Activated CD4-positive, CD25-positive, alpha-beta regulatory T cell (primary cell): Measurements from ENCODE around the gene ONECUT1.
"Not testable (repeated sequence)": the region's sequence is repeated elsewhere in the genome, so short reads cannot be mapped to it uniquely, and the experiment has no call there.

Experiments
- DNase-seq, 4 experiments: peaks; one replicate each; lab custom pipeline; 2025; lab: John Stamatoyannopoulos, UW

ONECUT1 gene

GRCh38 chr15:52790169-52790708 is at the start of gene ONECUT1:
Gene ONECUT1, minus strand, starts transcription at chr15:52790336. Its CDS starts 452 bp downstream, at chr15:52789884.
- no peak for DNase-seq

GRCh38 chr15:52834379-52834778 is 44.2 kb upstream of the ONECUT1 start:
- no peak for DNase-seq

- DNase-seq = not testable (repeated sequence)
Measured at GRCh38 chr15:52824169-52824942, 34.2 kb upstream of the ONECUT1 start.

DNA sequence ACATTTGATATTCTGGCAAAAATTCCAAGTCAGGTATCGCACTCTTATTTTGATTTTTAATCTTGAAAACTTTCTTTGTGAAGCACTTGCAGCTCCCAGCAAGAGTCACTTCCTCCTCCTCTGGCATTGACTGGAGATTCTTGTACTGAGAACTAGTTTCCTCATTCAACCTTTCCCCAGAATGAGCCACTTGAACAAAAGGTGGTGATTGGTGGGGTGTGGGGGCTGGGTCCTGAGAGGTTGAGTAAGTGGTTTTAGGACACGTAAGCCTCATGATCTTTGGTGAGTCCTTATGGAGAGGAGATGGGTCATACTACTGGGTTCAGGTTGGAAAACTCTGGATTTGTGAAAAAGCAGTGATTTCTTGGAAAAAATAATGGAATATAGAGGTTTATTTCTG is 32.3 kb upstream of the ONECUT1 start:
- DNase-seq = no peak

DNA sequence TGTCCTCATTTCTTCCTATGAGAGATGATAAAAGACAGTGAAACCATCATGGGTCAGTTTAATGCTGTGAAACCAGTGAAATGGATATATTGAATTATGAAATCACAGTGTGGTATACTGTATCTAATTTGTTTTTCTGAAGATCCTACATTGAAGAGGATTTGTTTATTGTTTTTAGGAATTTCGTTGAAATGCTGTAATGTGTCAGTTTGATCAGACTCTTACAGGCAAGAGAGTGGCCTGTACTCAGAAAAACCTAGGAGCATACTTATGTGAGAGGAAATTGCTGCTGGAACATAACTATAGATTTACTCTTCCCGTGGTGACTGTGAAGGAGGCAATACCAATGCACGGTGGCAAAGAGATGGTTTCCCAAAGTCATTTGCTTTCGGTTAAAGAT is 29.1 kb upstream of the ONECUT1 start:
- no peak for DNase-seq

DNA sequence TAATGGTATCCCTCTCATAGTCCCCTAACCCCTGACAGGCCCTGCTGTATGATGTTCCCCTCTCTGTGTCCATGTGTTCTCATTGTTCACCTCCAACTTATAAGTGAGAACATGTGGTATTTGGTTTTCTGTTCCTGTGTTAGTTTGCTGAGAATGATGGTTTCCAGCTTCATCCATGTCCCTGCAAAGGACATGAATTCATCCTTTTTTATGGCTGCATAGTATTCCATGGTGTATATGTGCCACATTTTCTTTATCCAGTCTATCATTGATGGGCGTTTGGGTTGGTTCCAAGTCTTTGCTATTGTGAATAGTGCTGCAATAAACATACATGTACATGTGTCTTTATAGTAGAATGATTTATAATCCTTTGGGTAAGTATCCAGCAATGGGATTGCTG is 25.8 kb upstream of the ONECUT1 start:
- not testable (repeated sequence) for DNase-seq

- DNase-seq = no peak
Measured at GRCh38 chr15:52808996-52809395, 18.9 kb upstream of the ONECUT1 start.

DNA sequence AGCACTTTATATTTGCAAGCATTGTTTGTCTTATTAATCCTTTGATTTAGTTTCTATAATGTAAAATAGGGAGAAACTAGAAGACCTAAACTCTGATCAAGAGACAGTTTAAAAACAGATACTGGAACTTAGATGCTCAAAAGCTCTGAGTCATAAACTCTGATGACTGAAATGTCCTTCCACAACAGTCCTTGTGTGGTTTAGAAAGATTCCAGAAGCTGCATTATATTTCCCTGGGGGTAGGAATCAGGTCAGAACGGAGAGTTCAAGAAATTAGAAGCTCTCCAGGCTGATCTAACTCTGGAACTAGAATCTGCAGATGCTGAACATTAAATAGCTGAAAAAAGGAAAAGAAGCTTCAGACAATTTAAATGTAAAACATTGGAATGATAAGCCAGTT is 18.3 kb upstream of the ONECUT1 start:
- no peak for DNase-seq

GRCh38 chr15:52806284-52806655 is 16.1 kb upstream of the ONECUT1 start:
- no peak for DNase-seq

DNA sequence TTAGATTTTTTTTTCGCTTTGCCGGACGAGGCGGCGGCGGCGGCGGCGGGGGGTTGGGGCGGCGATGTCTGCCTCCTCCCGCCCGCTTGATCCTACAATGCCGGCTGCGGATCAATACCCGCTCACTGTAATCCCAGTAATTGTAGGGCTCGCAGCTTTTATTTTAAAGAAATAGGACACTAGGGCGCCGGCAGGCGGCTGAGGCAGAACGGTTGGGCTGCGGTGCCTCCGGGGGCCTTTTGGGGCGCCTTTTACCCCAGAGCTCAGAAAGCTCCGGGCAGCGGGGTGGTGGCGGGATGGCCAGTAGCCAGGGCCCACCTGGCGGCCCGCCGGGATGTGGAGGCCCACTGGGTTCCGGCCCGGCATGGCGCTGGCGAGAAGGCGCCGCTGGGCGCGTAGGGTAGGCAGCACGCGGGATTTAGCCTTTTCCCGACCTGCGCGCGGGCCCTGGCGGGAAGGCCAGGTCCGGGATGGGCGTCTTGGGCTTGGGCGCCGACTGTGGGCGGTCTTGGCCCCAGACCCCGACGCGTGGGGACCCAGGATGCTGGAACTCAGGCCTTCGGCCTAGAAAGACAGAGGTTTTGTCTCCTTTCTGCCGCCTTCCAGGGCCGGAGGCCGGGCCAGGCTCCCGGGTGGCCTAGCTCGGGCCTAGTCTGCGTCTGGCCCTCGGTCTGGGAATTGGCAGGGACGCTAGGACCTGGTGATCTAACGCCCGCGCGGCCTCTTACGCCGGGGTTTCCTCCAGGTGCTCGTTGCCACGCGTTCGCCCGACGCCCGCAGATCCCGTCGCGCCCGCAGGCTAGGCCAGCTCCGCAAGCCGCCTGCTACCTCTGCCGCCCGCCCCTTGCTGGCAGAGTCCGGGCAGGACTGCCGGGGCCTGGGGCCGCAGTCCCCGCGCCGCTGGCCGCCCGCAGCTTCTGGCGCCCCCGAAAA is 15.5 kb upstream of the ONECUT1 start:
- DNase-seq = no peak

DNA sequence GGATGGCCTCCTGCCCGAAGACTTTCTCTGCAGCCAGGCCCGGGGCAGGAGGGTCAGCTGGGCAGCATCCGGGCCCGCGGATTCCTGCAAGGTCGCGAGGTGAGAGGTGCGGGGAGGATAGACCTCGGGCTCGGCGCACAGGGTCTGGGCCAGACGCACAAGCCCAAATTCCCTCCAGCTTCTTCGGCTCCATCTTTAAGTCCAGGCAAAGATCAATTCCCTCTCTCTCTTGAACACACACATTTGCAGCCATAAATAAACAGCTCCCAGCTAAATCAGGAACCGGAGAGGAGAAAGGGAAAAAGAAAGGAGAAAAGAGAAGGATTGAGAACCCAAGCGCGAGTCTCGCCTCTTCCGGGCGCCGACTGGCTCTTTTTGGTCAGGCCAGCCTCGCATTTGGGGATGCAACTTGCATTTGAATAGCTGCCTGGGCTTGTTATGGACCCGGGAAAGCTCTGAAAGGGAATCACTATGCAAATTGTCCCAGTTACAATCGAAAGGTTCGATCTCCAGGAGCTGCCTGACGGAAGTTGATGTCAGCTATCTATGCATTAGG is 14.5 kb upstream of the ONECUT1 start:
- no peak for DNase-seq

DNA sequence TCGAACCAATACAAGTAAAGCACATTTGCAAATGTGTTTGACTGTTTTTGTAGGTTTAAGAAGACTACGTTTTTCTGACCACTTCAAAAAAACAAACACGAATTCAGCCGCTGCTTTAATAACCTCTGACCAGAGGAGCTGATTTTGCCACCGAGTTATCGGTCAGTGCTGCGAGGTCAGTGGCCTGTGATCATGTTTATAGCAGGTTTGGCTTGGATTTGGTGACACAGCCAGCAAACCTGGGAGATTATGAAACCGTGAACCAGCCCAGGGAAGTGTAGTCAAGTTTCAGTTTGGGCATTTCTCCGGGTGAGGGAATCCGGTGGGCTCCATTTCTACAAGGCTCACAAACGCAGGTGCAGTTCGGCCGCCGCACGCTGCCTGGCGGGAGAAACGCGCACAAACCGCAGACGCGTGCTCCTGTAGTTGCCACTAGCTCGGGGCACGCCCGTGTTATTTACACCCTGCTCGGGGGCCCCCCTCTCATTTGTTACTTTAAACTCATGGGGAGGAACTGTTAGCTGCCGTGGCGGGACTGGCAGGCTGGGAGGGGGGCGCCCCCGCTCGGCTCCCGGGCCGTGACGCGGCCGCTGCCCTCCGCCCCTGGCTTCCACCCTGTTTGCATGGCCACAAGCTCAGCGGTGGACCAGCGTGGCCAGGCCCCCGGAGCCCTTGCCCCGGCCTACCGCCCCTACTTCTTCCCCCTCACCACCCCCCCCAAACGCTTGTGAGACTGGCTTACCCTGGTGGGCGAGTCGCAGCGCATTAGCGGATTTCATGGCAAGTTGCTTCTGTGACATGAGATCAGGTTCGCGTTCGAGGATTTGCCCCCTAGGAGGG is 13.6 kb upstream of the ONECUT1 start:
- DNase-seq = no peak

- DNase-seq = no peak
Measured at GRCh38 chr15:52803108-52803466, 13.0 kb upstream of the ONECUT1 start.

GRCh38 chr15:52802110-52802509 is 12.0 kb upstream of the ONECUT1 start:
- no peak for DNase-seq

- no peak for DNase-seq
Measured at GRCh38 chr15:52801748-52802085, 11.6 kb upstream of the ONECUT1 start.

- DNase-seq = no peak
Measured at GRCh38 chr15:52800828-52801747, 11.0 kb upstream of the ONECUT1 start.

GRCh38 chr15:52799145-52799811 is 9.1 kb upstream of the ONECUT1 start:
- no peak for DNase-seq

- DNase-seq = no peak
Measured at GRCh38 chr15:52798529-52799101, 8.5 kb upstream of the ONECUT1 start.

GRCh38 chr15:52797625-52798501 is 7.7 kb upstream of the ONECUT1 start:
- DNase-seq = no peak
